DMS 273 treated with DMSO at 0.1 percent for 48 hours (cell line): ENCODE measurements around the gene PDE6C.

Experiments used
- DNase-seq: peaks from one replicate; lab custom pipeline; 2025; lab: John Stamatoyannopoulos, UW

The PDE6C gene

GRCh38 chr10:93702210-93703001 lies 90.1 kb downstream of the PDE6C start, which contains the start of gene FRA10AC1:
Gene FRA10AC1 (minus strand): TSS chr10:93702592. CDS start chr10:93700106, 2,486 bp downstream.
- DNase-seq = peak; percentile 50

- no peak for DNase-seq
Observed at GRCh38 chr10:93703066-93703465, 90.7 kb downstream of the PDE6C start.

DNA sequence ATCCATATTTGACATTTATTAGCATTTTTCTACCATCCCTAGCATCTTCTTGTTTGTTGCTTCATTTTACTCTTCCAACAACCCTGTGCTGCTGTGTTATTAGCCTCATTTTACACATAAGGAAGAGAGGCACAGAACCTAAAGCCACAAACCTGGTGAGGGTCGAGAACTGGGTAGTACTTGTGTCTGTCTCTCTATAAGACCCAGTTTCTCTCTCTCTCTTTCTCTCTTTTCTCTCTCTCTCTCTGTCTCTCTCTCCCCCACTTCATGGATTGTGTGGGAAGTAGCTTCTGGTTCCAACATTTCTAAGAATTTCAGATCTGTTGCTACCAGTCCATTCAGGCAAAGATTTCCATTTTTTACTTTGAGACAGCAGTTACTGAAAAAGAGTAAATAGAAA lies 91.5 kb downstream of the PDE6C start:
- no peak for DNase-seq

GRCh38 chr10:93704451-93704850 lies 92.1 kb downstream of the PDE6C start:
- DNase-seq = no peak

- DNase-seq = no peak
Observed at GRCh38 chr10:93707623-93708022, 95.3 kb downstream of the PDE6C start.

GRCh38 chr10:93710333-93710909 lies 98.1 kb downstream of the PDE6C start:
- no peak for DNase-seq

- no peak for DNase-seq
Observed at GRCh38 chr10:93711891-93712290, 99.6 kb downstream of the PDE6C start.

GRCh38 chr10:93712593-93712992 lies 100.3 kb downstream of the PDE6C start:
- DNase-seq = no peak

GRCh38 chr10:93715345-93715744 lies 103.0 kb downstream of the PDE6C start:
- no peak for DNase-seq
